Right cardiac atrium (tissue), 5 donors: ENCODE measurements around the gene TTC9. TPM values are rescaled to one million over a fixed set of nuclear protein-coding genes. Genes with fewer than 3 reads are reported as not detected.

Experiments
- ATAC-seq, 2 donors: fragments of 200-7000 bp; cut with Tn5 transposase; one replicate each; pipeline versions ENCODE4 v1.8.0 to v1.9.1; 2020; ENCODE audit warnings: moderate library complexity in 2 of 2, mild to moderate bottlenecking in 1 of 2
- DNase-seq, 3 donors: peaks; one replicate each; pipeline ENCODE4 v3.0.0-alpha.2; 2020
- H3K27ac ChIP-seq: one replicate; pipeline ENCODE4 v1.5.1; 2013; ENCODE audit warnings: mild to moderate bottlenecking, low read length, control low read depth, moderate library complexity
- H3K27me3 ChIP-seq: one replicate; pipeline ENCODE4 v1.6.1; 2013; ENCODE audit not compliant: control insufficient read depth, insufficient read depth
- H3K4me1 ChIP-seq: one replicate; pipeline ENCODE4 v1.6.1; 2013; ENCODE audit warnings: low read length; ENCODE audit not compliant: control insufficient read depth, insufficient read depth
- H3K4me3 ChIP-seq: one replicate; pipeline ENCODE4 v1.5.1; 2013; ENCODE audit warnings: low read length, control low read depth
- H3K9me3 ChIP-seq: one replicate; pipeline ENCODE4 v1.6.1; 2013; ENCODE audit warnings: low read length; ENCODE audit not compliant: control insufficient read depth
- WGBS: extraction: QIAGEN DNeasy Blood & Tissue Kit; methylation state at CpG from one replicate; pipeline ENCODE4 v1.1.7; 2013; 5-methylcytosine and 5-hydroxymethylcytosine counted together
- intact Hi-C, 4 donors: fragments of 100-400 bp; cut with DNase I; formaldehyde crosslinking; loops; one replicate each; pipeline versions ENCODE4 v1.11.0 to v1.14.0; 2022 to 2023
- polyA plus RNA-seq: library from polyadenylated mRNA; stranded (reverse); fragments of 200-250 nt; gene quantifications from one replicate; pipeline ENCODE4 v1.2.3, GENCODE V29; 2013
- total RNA-seq, 4 donors: library from RNA; stranded (reverse); fragmentation: NEBNext Ultra II Directional; extraction: Animal tissue kit (Norgen Biotek cat#: 25700); gene quantifications; one replicate each; pipeline ENCODE4 v1.2.1, GENCODE V29; 2021
- donor health status: healthy with polysubstance abuse.
- donor health status: DM: no; HTN: yes; CAD: no.
- donor health status: DM: no; HTN: no; CAD: no.
- donor health status: DM: no; HTN: yes; CAD: no; lungs with severe emphysema.
- donor health status: DM: yes; HTN: yes; CAD: no.

Gene TTC9
- total and polyA plus RNA-seq, 5 donors, result 0.95 to 4.7 (median 2.1) TPM

- H3K4me1 ChIP-seq, result no peaks in the 10 kb centered on the region
- H3K4me3 ChIP-seq, result no peak overlapping the region
- no peaks in the 10 kb centered on the region for H3K9me3 ChIP-seq
- H3K27ac ChIP-seq, result no peak overlapping the region
- no peaks in the 10 kb centered on the region for H3K27me3 ChIP-seq
- intact Hi-C loops, result no loop called here
- 55% methylated on average over 2 of the region's 2 CpGs for whole genome bisulfite sequencing
- DNase-seq (no peak), ATAC-seq (no peak)
Observed at GRCh38 chr14:70618314-70618713, 23.4 kb upstream of the TTC9 start.

- Histone ChIP-seq H3K4me3 (no peak overlapping the region), H3K27me3 (no peaks in the 10 kb centered on the region), H3K4me1 (no peaks in the 10 kb centered on the region), H3K9me3 (no peaks in the 10 kb centered on the region), H3K27ac (no peak overlapping the region)
- DNase-seq (no peak), ATAC-seq (no peak)
- intact Hi-C loops, result loop anchor here in 3 of 4 donors (5.0 to 10.0 kb wide), 4 partner anchors 93 to 198 kb away; no protein-coding TSS in a partner anchor
Observed at GRCh38 chr14:70619708-70620107, 22.0 kb upstream of the TTC9 start.

- 35% methylated on average over 3 of the region's 3 CpGs for WGBS
- intact Hi-C loops, result loop anchor here in 3 of 4 donors (5.0 to 10.0 kb wide), 4 partner anchors 90 to 195 kb away; no protein-coding TSS in a partner anchor
- Histone ChIP-seq H3K27ac (no peak overlapping the region), H3K4me1 (no peaks in the 10 kb centered on the region), H3K27me3 (no peaks in the 10 kb centered on the region), H3K4me3 (no peak overlapping the region), H3K9me3 (no peaks in the 10 kb centered on the region)
- DNase-seq (no peak), ATAC-seq (peak in 1 of 2 donors; percentile 75)
Observed at GRCh38 chr14:70622111-70622712, 19.5 kb upstream of the TTC9 start.

GRCh38 chr14:70624972-70625371 is 16.7 kb upstream of the TTC9 start:
- 77% methylated on average over 1 of the region's 1 CpG for WGBS
- H3K27me3 ChIP-seq, result no peaks in the 10 kb centered on the region
- no peak for ATAC-seq
- DNase-seq, result no peak
- H3K27ac ChIP-seq, result no peak overlapping the region
- no peaks in the 10 kb centered on the region for H3K4me1 ChIP-seq
- intact Hi-C loops, result loop anchor here in 3 of 4 donors (5.0 to 10.0 kb wide), 4 partner anchors 87 to 192 kb away; no protein-coding TSS in a partner anchor
- no peak overlapping the region for H3K4me3 ChIP-seq
- no peaks in the 10 kb centered on the region for H3K9me3 ChIP-seq

- Histone ChIP-seq H3K27me3 (no peaks in the 10 kb centered on the region), H3K27ac (no peak overlapping the region), H3K9me3 (no peaks in the 10 kb centered on the region), H3K4me1 (no peaks in the 10 kb centered on the region), H3K4me3 (no peak overlapping the region)
- DNase-seq (no peak), ATAC-seq (no peak)
- WGBS, result 70% methylated on average over 3 of the region's 3 CpGs
- intact Hi-C loops, result no loop called here
Observed at GRCh38 chr14:70631948-70632347, 9.8 kb upstream of the TTC9 start.

- intact Hi-C loops, result no loop called here
- Histone ChIP-seq H3K4me3 (no peak overlapping the region), H3K27me3 (no peaks in the 10 kb centered on the region), H3K27ac (no peak overlapping the region), H3K9me3 (no peaks in the 10 kb centered on the region), H3K4me1 (no peaks in the 10 kb centered on the region)
- ATAC-seq, result no peak
- 96% methylated on average over 6 of the region's 6 CpGs for WGBS
- no peak for DNase-seq
Observed at GRCh38 chr14:70635971-70636595, 5.6 kb upstream of the TTC9 start.

- H3K9me3 ChIP-seq, result no peaks in the 10 kb centered on the region
- intact Hi-C loops, result no loop called here
- H3K4me3 ChIP-seq, result no peak overlapping the region
- DNase-seq (no peak), ATAC-seq (no peak)
- no peaks in the 10 kb centered on the region for H3K4me1 ChIP-seq
- no peaks in the 10 kb centered on the region for H3K27me3 ChIP-seq
- H3K27ac ChIP-seq, result no peak overlapping the region
- WGBS, result 58% methylated on average over 2 of the region's 2 CpGs
Observed at GRCh38 chr14:70638416-70638815, 3.3 kb upstream of the TTC9 start.

- ATAC-seq, result peak; percentile 50 to 62
- Histone ChIP-seq H3K27me3 (no peaks in the 10 kb centered on the region), H3K9me3 (no peaks in the 10 kb centered on the region), H3K27ac (no peak overlapping the region), H3K4me3 (peak overlapping the region; percentile 96), H3K4me1 (no peaks in the 10 kb centered on the region)
- DNase-seq, result peak in 1 of 3 donors; percentile 20
- under 1% methylated on average over 28 of the region's 28 CpGs for WGBS
- intact Hi-C loops, result loop anchor here in 1 of 4 donors (10.0 kb wide), 1 partner anchor 64 kb away; no protein-coding TSS in a partner anchor
Observed at GRCh38 chr14:70640938-70641547, 673 bp upstream of the TTC9 start.

GRCh38 chr14:70642303-70643235 is 853 bp downstream of the TTC9 start:
- H3K9me3 ChIP-seq, result no peaks in the 10 kb centered on the region
- ATAC-seq (peak; percentile 8 to 24), DNase-seq (peak; percentile 20 to 59 (median 57))
- H3K27ac ChIP-seq, result no peak overlapping the region
- 7% methylated on average over 51 of the region's 51 CpGs for WGBS
- no peaks in the 10 kb centered on the region for H3K27me3 ChIP-seq
- H3K4me1 ChIP-seq, result no peaks in the 10 kb centered on the region
- intact Hi-C loops, result loop anchor here in 1 of 4 donors (10.0 kb wide), 1 partner anchor 62 kb away; no protein-coding TSS in a partner anchor
- peak overlapping the region; percentile 96 for H3K4me3 ChIP-seq

GRCh38 chr14:70643967-70644366 is 2.3 kb downstream of the TTC9 start:
- Histone ChIP-seq H3K9me3 (no peaks in the 10 kb centered on the region), H3K27me3 (no peaks in the 10 kb centered on the region), H3K4me3 (no peak overlapping the region), H3K27ac (no peak overlapping the region), H3K4me1 (no peaks in the 10 kb centered on the region)
- WGBS, result 84% methylated on average over 5 of the region's 5 CpGs
- intact Hi-C loops, result loop anchor here in 1 of 4 donors (10.0 kb wide), 1 partner anchor 61 kb away; no protein-coding TSS in a partner anchor
- DNase-seq (peak in 2 of 3 donors; percentile 40 to 57), ATAC-seq (peak in 1 of 2 donors; percentile 86)
